Fibroblast of lung (primary cell): Measurements from ENCODE around the gene FAM151A. TPM values are rescaled to one million over a fixed set of nuclear protein-coding genes. Genes with fewer than 3 reads are reported as not detected.

Experiments used
- DNase-seq, 2 donors: peaks; one replicate each; pipeline versions ENCODE4 v3.0.0 to v3.0.0-alpha.2; 2010; ENCODE audit warnings: low read depth in 2 of 2
- H2AFZ ChIP-seq: 2 replicates; pipeline ENCODE4 v1.5.1; 2012; ENCODE audit warnings: low read length, control low read depth, inconsistent platforms
- H3K27ac ChIP-seq: 2 replicates; pipeline ENCODE4 v1.5.1; 2011; ENCODE audit warnings: low read length, control low read depth; ENCODE audit not compliant: insufficient read depth
- H3K27me3 ChIP-seq: 2 replicates; pipeline ENCODE4 v1.5.1; 2011; ENCODE audit warnings: mild to moderate bottlenecking, low read length; ENCODE audit not compliant: control insufficient read depth, insufficient read depth
- H3K36me3 ChIP-seq: 2 replicates; pipeline ENCODE4 v1.5.1; 2011; ENCODE audit warnings: low read length; ENCODE audit not compliant: control insufficient read depth, insufficient read depth
- H3K4me1 ChIP-seq: 2 replicates; pipeline ENCODE4 v1.5.1; 2011; ENCODE audit warnings: low read length; ENCODE audit not compliant: control insufficient read depth, insufficient read depth; ENCODE audit errors: extremely low read depth
- H3K4me2 ChIP-seq: 2 replicates; pipeline ENCODE4 v1.5.1; 2011; ENCODE audit warnings: low read length, control low read depth; ENCODE audit not compliant: insufficient read depth; ENCODE audit errors: extremely low read depth
- H3K4me3 ChIP-seq, 4 experiments: fragments of 200-600 bp in 1 of 4; sonication (generic) in 1 of 4; replicated peaks in 1 of 4; 2 replicates each; pipeline ENCODE4 v1.5.1; 2011 to 2016; ENCODE audit warnings: low read length in 4 of 4, low read depth in 3 of 4, mild to moderate bottlenecking in 3 of 4, control low read depth in 2 of 4, inconsistent platforms in 1 of 4, mixed read lengths in 1 of 4; ENCODE audit not compliant: insufficient read depth in 1 of 4; ENCODE audit errors: control extremely low read depth in 1 of 4
- H3K79me2 ChIP-seq: 2 replicates; pipeline ENCODE4 v1.5.1; 2012; ENCODE audit warnings: mild to moderate bottlenecking, low read length, inconsistent platforms; ENCODE audit not compliant: control insufficient read depth, insufficient read depth
- H3K9ac ChIP-seq: 2 replicates; pipeline ENCODE4 v1.5.1; 2011; ENCODE audit warnings: mild to moderate bottlenecking, low read length, control low read depth; ENCODE audit not compliant: insufficient read depth
- H3K9me3 ChIP-seq: 2 replicates; pipeline ENCODE4 v1.5.1; 2012; ENCODE audit warnings: low read depth, low read length; ENCODE audit not compliant: control insufficient read depth, insufficient read depth
- H4K20me1 ChIP-seq: 2 replicates; pipeline ENCODE4 v1.5.1; 2011; ENCODE audit warnings: low read length; ENCODE audit not compliant: control insufficient read depth, insufficient read depth; ENCODE audit errors: extremely low read depth
- EZH2 ChIP-seq: IDR thresholded peaks from 2 replicates; pipeline ENCODE4 v1.5.1; 2012; ENCODE audit warnings: low read length, control low read depth, mild to moderate bottlenecking; ENCODE audit errors: missing control alignments
- polyA plus RNA-seq, 2 donors: library from polyadenylated mRNA; depleted of rRNA in 1 of 2; stranded (reverse) in 1 of 2; unstranded in 1 of 2; fragments of >200 nt; gene quantifications; 2 replicates each; pipeline ENCODE4 v1.2.1, GENCODE V29; 2011 to 2012; ENCODE audit warnings: missing spikeins in 1 of 2
- total RNA-seq: library from RNA; depleted of rRNA; stranded (reverse); fragments of >200 nt; gene quantifications from 2 replicates; pipeline ENCODE4 v1.2.1, GENCODE V29; 2014
- TF ChIP-seq, protein P1 (sequence below), 2 donors: IDR thresholded peaks in 1 of 2; conservative IDR thresholded peaks in 1 of 2; 1 replicate in 1 of 2; 2 replicates in 1 of 2; pipeline ENCODE4 v1.5.1; 2011 to 2012; ENCODE audit warnings: low read length in 2 of 2, control low read depth in 1 of 2, inconsistent platforms in 1 of 2, low read depth in 1 of 2, mild to moderate bottlenecking in 1 of 2

Gene FAM151A
- total and polyA plus RNA-seq, 2 donors (not counting 1 experiment from before 2014, with no cell fraction given), result not detected

DNA sequence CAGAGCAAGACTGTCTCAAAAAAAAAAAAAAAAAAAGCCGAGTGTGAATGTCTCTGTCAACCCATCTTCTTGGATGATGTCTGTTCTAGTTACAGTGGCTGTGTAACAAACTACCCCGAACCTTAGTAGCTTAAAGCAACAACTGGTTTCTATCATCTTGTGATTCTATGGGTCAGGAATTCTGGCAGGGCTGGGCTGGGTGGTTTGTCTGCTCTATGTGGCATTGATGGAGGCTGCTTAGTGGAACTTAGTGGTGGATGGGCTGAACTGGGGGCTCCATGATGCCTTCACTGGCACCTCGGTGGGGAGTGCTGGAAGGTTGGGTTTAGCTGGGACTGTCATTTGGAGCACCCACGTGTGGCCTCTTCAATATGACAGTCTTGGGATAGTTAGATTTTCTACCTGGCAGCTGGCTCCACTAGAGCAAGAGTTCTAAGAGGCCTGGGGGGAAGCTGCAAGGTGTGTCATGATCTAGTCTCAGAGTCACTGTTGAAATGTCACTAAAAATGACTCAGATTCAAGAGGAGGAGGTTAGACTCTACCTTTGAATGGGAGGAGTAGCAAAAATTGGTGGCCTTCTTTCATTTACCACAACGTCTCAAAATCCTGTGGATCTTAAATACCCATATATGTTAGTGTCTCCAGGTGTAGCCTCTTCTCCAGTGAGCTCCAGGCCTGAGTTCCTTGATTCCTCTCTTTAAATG is 56.7 kb downstream of the FAM151A start:
- TF ChIP-seq EZH2, result no peak
- TF ChIP-seq, protein P1, sequence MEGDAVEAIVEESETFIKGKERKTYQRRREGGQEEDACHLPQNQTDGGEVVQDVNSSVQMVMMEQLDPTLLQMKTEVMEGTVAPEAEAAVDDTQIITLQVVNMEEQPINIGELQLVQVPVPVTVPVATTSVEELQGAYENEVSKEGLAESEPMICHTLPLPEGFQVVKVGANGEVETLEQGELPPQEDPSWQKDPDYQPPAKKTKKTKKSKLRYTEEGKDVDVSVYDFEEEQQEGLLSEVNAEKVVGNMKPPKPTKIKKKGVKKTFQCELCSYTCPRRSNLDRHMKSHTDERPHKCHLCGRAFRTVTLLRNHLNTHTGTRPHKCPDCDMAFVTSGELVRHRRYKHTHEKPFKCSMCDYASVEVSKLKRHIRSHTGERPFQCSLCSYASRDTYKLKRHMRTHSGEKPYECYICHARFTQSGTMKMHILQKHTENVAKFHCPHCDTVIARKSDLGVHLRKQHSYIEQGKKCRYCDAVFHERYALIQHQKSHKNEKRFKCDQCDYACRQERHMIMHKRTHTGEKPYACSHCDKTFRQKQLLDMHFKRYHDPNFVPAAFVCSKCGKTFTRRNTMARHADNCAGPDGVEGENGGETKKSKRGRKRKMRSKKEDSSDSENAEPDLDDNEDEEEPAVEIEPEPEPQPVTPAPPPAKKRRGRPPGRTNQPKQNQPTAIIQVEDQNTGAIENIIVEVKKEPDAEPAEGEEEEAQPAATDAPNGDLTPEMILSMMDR (conservative IDR thresholded peaks at IDR 0.05 in 1 of 2, IDR thresholded peaks at IDR 0.05 in 1 of 2; ENCODE audit: low read depth in 1 of 2, low read length in 2 of 2), result no peak
- Histone ChIP-seq H3K79me2 (no peaks in the 10 kb centered on the region), H2AFZ (no peak overlapping the region), H3K4me1 (no peaks in the 10 kb centered on the region), H4K20me1 (no peaks in the 10 kb centered on the region), H3K9me3 (no peaks in the 10 kb centered on the region), H3K27me3 (no peaks in the 10 kb centered on the region), H3K4me3 (no peak overlapping the region), H3K36me3 (no peaks in the 10 kb centered on the region), H3K4me2 (no peak overlapping the region), H3K27ac (no peak overlapping the region), H3K9ac (no peak overlapping the region)
- no peak for DNase-seq

DNA sequence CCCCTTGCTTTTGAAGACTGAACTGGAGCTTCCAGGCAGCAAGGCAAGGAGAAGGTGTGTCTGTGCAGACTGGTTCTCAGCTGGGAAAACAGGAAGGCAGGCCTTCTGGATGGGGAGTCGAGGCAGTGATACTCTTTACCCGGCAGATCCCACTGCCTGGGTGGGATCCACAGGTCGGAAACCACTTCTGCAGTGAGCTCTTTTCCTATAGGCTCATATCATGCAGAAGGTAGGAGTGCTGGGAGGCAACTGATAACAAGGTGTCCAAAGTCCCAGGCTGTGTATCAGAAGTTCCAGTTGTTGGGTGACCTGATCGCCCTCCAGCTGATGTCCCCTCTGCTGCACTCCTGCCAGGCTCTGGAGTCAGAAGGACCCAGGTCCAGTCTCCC is 58.2 kb downstream of the FAM151A start:
- H4K20me1 ChIP-seq, result no peaks in the 10 kb centered on the region
- TF ChIP-seq, protein P1 (conservative IDR thresholded peaks at IDR 0.05 in 1 of 2, IDR thresholded peaks at IDR 0.05 in 1 of 2; ENCODE audit: low read depth in 1 of 2, low read length in 2 of 2), result no peak

DNA sequence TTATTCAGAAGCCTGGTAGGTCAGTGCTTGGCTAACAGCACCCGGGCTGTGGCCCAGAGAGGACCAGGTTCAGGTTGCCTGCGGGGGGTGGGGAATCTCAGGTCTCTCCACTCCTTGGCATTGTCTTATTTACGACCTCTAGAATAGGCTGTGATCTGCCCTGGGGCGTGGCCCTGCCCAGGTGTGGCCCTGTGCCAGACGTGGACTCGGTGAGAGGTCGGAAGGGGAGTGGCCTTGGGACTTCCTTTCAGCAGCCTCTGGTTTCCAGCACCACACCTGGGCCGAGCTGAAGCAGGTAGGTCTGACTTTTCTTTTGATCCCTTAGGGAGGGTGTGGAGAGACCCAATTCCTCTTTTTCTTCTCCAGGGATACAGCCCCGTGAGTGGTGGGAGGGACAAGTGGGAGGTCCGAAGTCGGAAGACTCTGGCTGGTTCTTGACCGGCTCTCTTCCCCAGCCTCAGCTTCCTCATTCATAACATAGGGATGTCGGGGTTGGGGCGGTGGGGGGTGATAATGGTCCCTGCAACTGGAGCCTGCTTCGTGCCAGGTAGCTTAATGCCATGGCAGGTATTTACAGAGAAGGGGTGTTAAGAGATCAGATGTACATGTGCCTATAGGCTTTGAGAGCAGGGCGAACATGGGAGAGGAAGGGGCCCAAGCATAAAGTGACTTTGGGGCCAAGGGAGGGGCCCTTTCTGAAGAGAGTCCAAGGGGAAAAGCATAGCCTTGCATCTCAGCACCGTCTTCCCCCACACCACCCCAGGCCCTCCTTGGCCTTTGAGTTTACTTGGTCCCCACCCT is 58.8 kb downstream of the FAM151A start:
- no peak overlapping the region for H2AFZ ChIP-seq
- H3K79me2 ChIP-seq, result no peaks in the 10 kb centered on the region
- H3K27me3 ChIP-seq, result no peaks in the 10 kb centered on the region
- H4K20me1 ChIP-seq, result no peaks in the 10 kb centered on the region
- no peak overlapping the region for H3K27ac ChIP-seq
- H3K36me3 ChIP-seq, result no peaks in the 10 kb centered on the region
- no peaks in the 10 kb centered on the region for H3K4me1 ChIP-seq
- no peak for TF ChIP-seq EZH2
- no peak overlapping the region for H3K4me2 ChIP-seq
- no peak overlapping the region for H3K9ac ChIP-seq
- no peak overlapping the region for H3K4me3 ChIP-seq
- no peak for DNase-seq
- H3K9me3 ChIP-seq, result no peaks in the 10 kb centered on the region

More for the DNA sequence above, 58.2 kb downstream of the FAM151A start:
- Histone ChIP-seq H3K79me2 (no peaks in the 10 kb centered on the region), H3K4me1 (no peaks in the 10 kb centered on the region), H3K36me3 (no peaks in the 10 kb centered on the region), H3K9ac (no peak overlapping the region), H3K9me3 (no peaks in the 10 kb centered on the region), H3K27me3 (no peaks in the 10 kb centered on the region), H3K4me3 (no peak overlapping the region), H2AFZ (no peak overlapping the region), H3K4me2 (no peak overlapping the region), H3K27ac (no peak overlapping the region)
- DNase-seq, result no peak
